GM12873 (cell line): ENCODE data around the gene RHEB.

Source experiments
- CTCF ChIP-seq: IDR thresholded peaks from 2 replicates; pipeline ENCODE4 v1.5.1; 2012; ENCODE audit warnings: low read depth, mild to moderate bottlenecking, moderate library complexity, low read length, control low read depth; ENCODE audit not compliant: insufficient read depth; ENCODE audit errors: missing control alignments

Gene RHEB

DNA sequence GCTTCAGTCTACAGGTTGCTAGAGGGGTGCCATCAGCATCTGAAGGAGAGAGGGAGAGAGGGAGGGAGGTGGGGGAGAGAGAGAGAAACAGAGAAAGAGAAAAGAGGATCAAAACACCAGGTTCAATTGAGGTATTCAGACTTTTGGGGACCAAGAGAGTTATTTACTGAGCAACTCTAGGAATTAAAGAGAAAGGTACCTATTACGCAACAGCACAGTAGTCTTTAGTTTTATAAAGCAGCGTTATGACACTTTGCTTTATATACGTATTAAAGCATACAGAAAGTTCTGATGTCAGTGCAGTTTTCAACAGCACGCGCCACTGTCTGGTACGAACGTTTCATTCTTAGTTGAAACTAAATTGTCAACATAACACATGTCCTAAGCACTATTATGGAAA, 41.8 kb downstream of the RHEB start:
- no peak for TF ChIP-seq CTCF

GRCh38 chr7:151472644-151473380, 46.9 kb downstream of the RHEB start:
- peak; percentile 18 for TF ChIP-seq CTCF

GRCh38 chr7:151470711-151471110, 49.0 kb downstream of the RHEB start:
- TF ChIP-seq CTCF = no peak

- no peak for TF ChIP-seq CTCF
These were observed 50.4 kb downstream of the RHEB start for GRCh38 chr7:151469281-151469680.

DNA sequence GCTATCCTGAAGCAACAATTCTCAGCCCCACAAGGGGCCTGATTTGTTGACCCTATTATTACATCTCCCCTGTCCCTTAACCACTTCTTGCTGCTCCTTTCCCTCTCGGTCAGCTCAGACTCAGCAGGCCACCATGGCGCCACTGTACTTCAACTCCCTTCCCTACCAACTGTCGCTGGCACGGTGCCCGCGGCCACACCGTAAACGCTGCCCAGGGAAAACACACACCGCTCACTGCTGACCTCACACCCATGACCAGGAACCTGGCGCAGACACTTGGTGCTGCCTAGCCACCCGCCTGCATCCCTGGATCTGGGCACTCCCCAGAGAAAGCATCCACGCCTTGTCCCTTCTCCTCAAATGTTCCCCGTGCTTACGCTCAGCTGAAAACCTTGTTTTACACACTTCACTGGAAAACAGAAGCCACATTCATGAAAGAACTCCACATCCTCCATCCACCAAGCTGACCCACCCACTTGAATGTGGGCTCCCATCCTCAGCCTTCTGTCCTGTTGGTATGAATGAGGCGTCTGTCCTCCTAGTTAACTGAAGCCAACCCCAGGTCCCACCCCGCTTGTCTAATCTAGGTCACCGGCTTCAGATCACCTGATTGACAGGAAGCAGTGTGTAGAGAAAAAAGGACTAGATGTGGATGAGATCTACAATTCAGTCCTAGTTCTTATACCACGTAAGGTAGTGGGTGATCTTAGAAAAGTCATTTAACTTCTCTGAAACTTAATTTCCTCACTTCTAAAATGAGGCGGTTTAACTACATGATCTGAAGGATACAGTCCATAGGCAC, 51.3 kb downstream of the RHEB start:
- TF ChIP-seq CTCF = no peak

DNA sequence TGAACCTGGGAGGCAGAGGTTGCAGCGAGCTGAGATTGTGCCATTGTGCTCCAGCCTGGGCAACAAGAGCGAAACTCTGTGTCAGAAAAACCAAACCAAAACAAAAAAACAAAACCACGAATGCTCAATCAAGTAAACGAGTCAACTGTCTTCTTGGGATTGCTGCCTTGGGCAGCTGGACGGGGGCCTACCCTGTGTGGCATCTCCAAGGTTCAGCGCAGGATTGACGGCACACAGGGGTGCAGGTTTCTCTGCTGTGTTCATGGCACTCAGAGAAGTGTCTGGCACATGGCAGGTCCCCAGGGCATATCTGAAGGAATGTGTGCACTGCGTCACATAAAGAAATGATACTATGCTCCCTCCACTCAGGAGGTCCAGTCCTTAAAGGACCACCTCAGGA, 54.5 kb downstream of the RHEB start:
- TF ChIP-seq CTCF = no peak

DNA sequence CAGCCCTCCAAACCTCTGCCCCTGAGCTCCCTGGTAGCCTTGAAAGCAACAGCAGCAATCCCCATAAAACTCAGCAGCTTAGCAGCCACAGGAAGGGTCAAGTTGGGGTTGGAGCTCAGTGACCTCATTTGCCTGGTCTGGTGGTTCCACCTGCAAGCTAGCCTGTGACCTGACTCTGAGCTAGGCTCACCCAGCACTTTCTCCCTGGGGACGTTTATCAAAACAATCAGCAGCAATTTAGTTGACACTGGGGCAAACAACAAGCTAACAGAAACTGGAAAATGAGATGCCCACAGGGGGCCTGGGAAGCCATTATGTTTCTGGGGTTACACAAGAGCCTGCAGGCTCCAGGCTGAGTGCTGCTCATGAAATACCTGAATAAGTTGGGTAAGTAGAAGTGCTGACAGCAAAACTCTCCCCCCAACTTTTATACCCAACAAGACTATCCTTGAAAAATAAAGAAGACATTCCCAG, 57.4 kb downstream of the RHEB start:
- TF ChIP-seq CTCF = no peak
